GM21723 (cell line): ENCODE measurements around the gene DDRGK1.

Experiments
- ATAC-seq: cut with Tn5 transposase; IDR thresholded peaks from one replicate; pipeline ENCODE4 v1.9.1; 2021; ENCODE audit warnings: mild to moderate bottlenecking, moderate library complexity; ENCODE audit not compliant: unreplicated experiment

DDRGK1 gene

GRCh38 chr20:3204124-3204794 is at the start of gene DDRGK1:
Gene DDRGK1, minus strand, starts transcription at chr20:3204682. Its CDS starts 55 bp downstream, at chr20:3204627.
- ATAC-seq: peak; percentile 81

DNA sequence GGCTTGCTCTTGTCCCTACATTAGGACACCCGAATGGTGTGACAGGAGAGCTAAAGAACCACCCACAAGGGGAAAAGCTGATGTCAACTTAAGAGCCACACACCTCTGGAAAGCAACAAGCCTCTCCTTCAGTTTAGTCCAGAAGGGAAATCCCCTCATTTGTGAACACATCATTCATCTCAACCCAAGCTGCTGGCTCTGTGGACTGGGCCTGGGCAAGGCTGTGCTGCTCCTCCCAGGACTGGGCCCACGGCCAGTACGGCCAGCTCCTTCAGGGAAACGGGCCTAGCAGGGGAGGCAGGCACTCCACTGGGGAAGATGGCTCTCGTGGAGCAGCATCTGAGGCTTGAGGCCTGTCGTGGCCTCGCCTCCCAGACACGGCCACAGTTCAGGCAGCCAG is 47.3 kb upstream of the DDRGK1 start:
- no peak for ATAC-seq

- ATAC-seq: no peak
Measured at GRCh38 chr20:3250091-3250504, 45.6 kb upstream of the DDRGK1 start.

GRCh38 chr20:3248993-3249347 is 44.5 kb upstream of the DDRGK1 start:
- ATAC-seq: no peak

GRCh38 chr20:3248167-3248992 is 43.9 kb upstream of the DDRGK1 start:
- ATAC-seq: no peak

GRCh38 chr20:3247638-3248037 is 43.2 kb upstream of the DDRGK1 start:
- ATAC-seq: no peak

DNA sequence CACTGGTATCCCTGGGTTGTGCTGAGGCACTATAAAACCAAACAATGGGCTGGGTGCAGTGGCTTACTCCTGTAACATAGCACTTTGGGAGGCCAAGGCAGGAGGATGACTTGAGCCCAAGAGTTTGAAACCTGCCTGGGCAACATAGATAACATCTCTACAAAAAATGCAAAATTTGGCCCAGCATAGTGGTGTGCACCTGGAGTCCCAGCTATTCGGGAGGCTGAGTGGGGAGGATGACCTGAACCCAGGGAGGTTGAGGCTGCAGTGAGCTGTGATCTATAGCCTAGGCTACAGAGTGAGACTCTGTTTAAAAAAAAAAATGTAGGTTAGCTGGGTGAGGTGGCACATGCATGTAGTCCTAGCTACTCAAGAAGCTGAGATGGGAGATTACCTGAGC is 42.2 kb upstream of the DDRGK1 start:
- no peak for ATAC-seq

- no peak for ATAC-seq
Measured at GRCh38 chr20:3245711-3246110, 41.2 kb upstream of the DDRGK1 start.

GRCh38 chr20:3245156-3245555 is 40.7 kb upstream of the DDRGK1 start:
- no peak for ATAC-seq

GRCh38 chr20:3244613-3245012 is 40.1 kb upstream of the DDRGK1 start:
- no peak for ATAC-seq

- ATAC-seq: no peak
Measured at GRCh38 chr20:3243718-3244358, 39.4 kb upstream of the DDRGK1 start.

GRCh38 chr20:3242172-3242692 is 37.8 kb upstream of the DDRGK1 start:
- ATAC-seq: no peak

DNA sequence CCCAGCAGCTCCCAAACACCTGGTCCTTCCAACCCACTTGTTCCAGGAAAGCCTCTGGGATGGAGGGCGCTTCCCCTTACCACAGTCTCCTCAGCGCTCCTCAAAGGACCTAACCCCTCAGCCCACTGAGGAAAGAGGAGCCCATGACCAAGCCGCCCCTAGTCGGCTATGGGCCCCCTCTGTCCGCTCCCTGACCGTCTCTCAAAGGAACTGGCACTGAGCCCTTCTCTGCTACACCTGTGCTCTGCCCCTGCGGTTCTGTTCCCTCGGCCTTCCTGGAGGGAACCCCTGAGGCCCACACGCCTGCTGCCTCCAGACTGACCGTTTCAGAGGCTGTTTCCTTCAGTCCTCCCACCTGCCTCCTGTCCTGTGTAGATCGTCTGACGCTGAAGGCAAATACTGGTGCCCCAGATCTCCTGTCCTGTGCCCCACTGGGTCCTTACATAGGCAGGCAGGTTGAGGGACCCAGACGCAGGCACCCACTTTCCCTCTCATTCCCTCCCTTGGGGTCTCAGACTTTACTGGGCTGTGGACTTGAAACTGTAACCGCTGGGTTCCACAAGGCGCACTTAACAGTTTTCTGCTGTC is 36.4 kb upstream of the DDRGK1 start:
- ATAC-seq: no peak

DNA sequence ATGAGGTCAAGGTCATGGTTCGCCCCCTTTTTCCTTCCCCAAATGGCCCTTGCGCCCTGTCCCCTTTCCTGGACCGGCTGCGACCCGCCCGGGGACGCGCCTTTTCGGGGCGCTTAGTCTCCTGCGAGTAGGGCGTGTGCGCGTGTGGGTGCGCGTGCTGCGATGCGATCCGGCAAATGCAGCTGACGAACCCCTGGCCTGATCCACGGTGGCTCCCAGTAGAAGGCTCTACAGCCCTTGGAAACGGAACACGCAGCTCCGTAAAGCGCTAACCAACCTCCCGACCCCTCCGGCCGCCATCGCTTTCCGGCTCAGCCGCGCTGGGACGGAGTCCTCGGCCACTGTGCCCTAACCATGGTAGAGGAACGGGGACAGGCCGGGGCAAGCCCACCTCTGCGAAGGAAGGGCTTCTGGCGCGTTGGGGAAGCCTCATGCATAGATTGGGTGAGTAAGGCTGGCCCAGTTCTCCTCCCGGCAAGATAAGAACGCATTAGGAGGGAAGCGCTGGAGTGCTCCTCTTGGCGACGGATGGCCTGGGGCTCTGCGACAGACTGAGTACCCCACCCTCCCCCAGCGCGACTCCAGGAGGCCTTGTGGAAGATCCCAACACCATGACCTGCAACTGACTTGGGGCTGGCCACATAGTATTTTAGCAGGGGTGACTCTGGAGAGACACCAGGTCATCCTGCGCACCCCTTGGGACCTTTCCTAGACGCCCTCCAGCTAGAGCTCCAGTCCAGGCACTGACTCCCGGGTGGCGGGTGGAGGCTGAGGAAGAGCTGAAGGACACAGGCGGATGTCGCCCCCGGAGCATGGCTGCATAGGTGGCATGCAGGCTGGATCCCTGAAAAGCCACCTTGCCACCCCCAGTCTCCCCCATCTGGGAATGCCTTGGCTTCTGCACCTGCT is 35.6 kb upstream of the DDRGK1 start:
- ATAC-seq: no peak

DNA sequence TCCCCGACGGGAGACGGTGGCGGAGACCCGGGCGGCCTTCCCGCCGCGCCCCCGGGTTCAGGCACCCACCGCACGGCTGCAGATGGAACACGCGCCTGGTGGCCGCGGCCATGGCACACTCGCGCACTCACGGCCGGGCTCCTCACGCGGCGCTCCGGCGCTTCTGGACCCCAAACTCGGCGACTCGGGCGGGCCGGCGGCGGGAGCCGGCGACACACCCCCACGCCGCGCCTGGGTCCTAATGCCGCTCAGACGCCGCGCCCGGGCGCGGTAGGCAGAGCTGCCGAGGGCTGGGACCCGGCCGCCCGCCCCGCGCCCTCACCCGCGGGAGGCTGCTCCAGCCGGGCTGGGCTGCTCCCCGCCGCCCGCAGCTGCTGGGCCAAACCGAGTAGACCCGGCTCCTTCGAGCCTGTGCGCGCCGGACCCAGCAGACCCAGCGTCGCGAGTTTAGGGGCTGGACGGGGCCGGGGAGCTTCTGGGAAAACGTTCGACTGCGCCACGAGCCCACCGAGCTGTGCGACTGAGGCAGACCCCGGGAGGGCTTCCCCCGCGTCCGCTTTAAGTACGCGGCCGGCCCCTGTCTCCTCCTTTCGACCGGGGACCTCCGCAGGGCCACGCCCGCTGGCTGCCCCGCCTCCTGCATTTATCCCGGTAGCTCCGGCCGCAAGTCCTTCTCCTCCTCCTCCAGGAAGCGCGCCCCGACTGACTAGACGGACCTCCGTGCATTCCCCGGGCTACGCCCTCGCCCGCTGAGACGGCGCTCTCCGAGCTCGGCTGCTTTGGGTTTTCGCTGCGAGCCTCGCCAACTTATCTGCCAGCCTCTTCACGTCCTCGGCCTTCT is 34.8 kb upstream of the DDRGK1 start, which contains the start of gene SLC4A11:
TSS of gene SLC4A11 (minus strand) at position 165 of the 841 bp plus-strand sequence. CDS start at position 112, 53 bp downstream.
- ATAC-seq: peak; percentile 61

DNA sequence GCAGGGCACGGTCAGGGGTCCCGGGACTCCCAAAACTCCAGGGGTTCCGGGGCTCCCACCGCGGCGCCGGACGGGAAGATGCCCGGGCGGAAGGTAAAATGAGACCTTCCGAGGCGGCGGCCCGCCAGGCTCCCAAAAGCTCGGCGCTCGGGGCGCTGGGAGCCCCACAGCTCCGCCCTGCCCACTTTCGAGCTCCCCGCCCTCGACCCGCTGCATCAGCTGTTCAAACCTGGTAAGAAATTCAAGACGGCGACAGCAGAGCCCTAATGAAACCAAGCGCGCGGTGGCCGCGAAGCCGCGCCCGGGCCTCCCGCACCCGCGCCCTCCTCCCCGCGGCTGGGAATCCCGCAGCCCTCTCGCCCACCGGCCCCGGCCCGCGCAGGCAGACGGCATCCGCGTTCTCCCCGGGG is 34.1 kb upstream of the DDRGK1 start:
- ATAC-seq: peak; percentile 50

DNA sequence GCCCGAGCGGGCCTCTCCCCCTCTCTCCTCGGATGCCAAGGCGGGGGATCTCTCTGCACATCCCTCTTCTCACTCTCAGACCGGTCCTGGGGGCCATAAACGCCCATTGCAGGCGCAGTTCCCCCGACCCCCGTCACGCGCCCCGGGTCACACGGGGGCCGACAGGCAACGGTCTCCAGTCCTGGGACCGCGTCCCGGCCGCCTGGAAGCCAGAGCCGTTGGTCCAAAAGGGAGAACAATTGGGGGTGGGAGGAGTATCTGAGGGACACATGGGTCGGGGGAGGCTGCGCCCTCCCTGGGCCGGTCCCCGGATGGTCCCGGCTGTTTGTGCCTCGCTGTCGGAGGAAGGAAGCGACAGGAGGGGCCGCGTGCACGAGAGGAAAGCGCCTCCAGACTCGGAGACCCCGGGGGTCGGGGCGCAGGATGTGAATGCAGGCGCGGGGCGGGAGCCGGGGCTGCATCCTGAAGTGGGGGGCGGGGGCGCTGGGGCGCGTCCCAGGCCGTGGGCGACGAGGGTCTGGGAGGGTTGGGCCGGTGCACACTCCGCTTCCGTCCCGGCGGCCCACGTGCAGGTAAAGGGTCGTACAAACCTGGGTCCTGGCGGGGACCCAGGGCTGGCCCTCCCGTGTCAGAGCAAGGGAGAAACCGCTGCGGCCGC is 33.6 kb upstream of the DDRGK1 start:
- peak; percentile 17 for ATAC-seq
